Adrenal gland (tissue), 12 donors: ENCODE results near the gene LPCAT3. TPM values are rescaled to one million over a fixed set of nuclear protein-coding genes. Genes with fewer than 3 reads are reported as not detected.

ENCODE experiments used
- DNase-seq, 7 donors: peaks; one replicate each; pipeline ENCODE4 v3.0.0-alpha.2; 2019 to 2020
- H3K27ac ChIP-seq, 5 donors: fragments of 200-600 bp; sonication (generic) in 4 of 5; 1 replicate in 3 of 5; 2 replicates in 2 of 5; pipeline versions ENCODE4 v1.5.1 to v1.8.0; 2016 to 2020; ENCODE audit warnings: mild to moderate bottlenecking in 1 of 5
- H3K27me3 ChIP-seq: fragments of 200-600 bp; 2 replicates; pipeline ENCODE4 v1.8.0; 2021
- H3K36me3 ChIP-seq, 2 donors: fragments of 200-600 bp; replicated peaks in 1 of 2; 1 replicate in 1 of 2; 2 replicates in 1 of 2; pipeline versions ENCODE4 v1.5.1 to v1.8.0; 2018 to 2022
- H3K4me1 ChIP-seq, 2 donors: fragments of 200-600 bp; replicated peaks in 1 of 2; 1 replicate in 1 of 2; 2 replicates in 1 of 2; pipeline versions ENCODE4 v1.5.1 to v1.8.0; 2018 to 2021
- H3K4me3 ChIP-seq, 4 donors: fragments of 200-600 bp; sonication (generic) in 3 of 4; one replicate each; pipeline ENCODE4 v1.5.1; 2016 to 2018
- H3K9me3 ChIP-seq, 3 donors: fragments of 200-600 bp; sonication (generic) in 1 of 3; replicated peaks in 1 of 3; 1 replicate in 2 of 3; 2 replicates in 1 of 3; pipeline versions ENCODE4 v1.5.1 to v1.8.0; 2016 to 2021
- POLR2A ChIP-seq, 2 donors: fragments of 450-650 bp; IDR thresholded peaks; one replicate each; pipeline ENCODE4 v1.6.1; 2017; ENCODE audit warnings: antibody characterized with exemption in 2 of 2, mild to moderate bottlenecking in 2 of 2, moderate library complexity in 1 of 2
- WGBS, 4 donors: extraction: QIAGEN DNeasy Blood & Tissue Kit in 2 of 4; methylation state at CpG; one replicate each; pipeline versions ENCODE4 v1.1.5 to v1.1.7; 2013 to 2017; 5-methylcytosine and 5-hydroxymethylcytosine counted together
- intact Hi-C, 2 donors: fragments of 100-400 bp; cut with DNase I; formaldehyde crosslinking; loops; one replicate each; pipeline versions ENCODE4 v1.14.1 to v1.15.0; 2022 to 2023
- polyA plus RNA-seq, 3 donors: library from polyadenylated mRNA; stranded (reverse); fragments of 200-250 nt in 2 of 3; fragments of 350-450 nt in 1 of 3; fragmentation: Illumina TruSeq in 1 of 3; extraction: RNeasy Lipid Tissue Mini Kit (QIAGEN cat#74804) in 1 of 3; gene quantifications; one replicate each; pipeline ENCODE4 v1.2.3, GENCODE V29; 2013 to 2014
- total RNA-seq, 9 donors: library from RNA; depleted of rRNA in 4 of 9; stranded (reverse); fragments of >200 nt in 4 of 9; fragments of 120-200 nt in 1 of 9; fragmentation: NEBNext Ultra II Directional in 1 of 9; extraction: Animal tissue kit (Norgen Biotek cat#: 25700) in 1 of 9; gene quantifications; one replicate each; pipeline versions ENCODE4 v1.1.0 to v1.2.4, GENCODE V29; 2013 to 2023
- TF ChIP-seq, protein P1 (sequence below), 6 experiments: fragments of 450-650 bp in 4 of 6; fragments of 200-600 bp in 2 of 6; sonication (generic) in 1 of 6; IDR thresholded peaks; 1 replicate in 5 of 6; 2 replicates in 1 of 6; pipeline versions ENCODE4 v1.5.1 to v1.8.0; 2016 to 2021; ENCODE audit warnings: antibody characterized with exemption in 6 of 6, mild to moderate bottlenecking in 2 of 6, moderate library complexity in 1 of 6
- donor health status: healthy with polysubstance abuse.
- donor health status: Bipolar disorder and iron deficiency.
- donor health status: DM: yes; HTN: yes; CAD: no.
- donor health status: DM: no; HTN: no; CAD: no.
- donor health status: DM: no; HTN: no; CAD: no.
- donor health status: DM: yes; HTN: yes; CAD: no.

The LPCAT3 gene
- total and polyA plus RNA-seq, 12 donors, result 28.5 to 146 (median 74.0) TPM

DNA sequence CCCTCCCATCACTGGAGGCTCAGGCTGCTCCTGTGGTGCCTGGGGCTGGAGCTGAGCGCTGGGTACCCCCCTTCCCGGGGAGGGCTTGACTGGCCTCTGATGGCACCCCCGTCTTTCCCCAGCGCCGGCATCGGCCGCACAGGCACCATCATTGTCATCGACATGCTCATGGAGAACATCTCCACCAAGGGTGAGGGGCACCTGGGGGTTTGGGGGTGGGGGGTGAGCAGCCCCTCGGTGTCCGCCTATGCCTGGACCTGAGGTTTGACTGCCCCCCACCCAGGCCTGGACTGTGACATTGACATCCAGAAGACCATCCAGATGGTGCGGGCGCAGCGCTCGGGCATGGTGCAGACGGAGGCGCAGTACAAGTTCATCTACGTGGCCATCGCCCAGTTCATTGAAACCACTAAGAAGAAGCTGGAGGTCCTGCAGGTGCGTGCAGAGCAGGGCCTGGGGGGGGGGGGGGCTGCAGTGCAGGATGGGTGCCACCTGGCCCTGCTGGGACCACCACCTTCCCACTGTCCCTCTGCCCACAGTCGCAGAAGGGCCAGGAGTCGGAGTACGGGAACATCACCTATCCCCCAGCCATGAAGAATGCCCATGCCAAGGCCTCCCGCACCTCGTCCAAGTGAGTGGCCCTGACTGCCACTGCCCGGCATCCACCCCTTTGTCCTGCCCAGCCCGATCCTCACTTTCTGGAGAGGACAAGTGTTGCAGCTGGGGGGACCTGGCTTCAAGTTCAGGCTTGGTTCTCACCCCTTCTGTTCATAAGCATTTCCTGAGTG lies 58.3 kb downstream of the LPCAT3 start:
- WGBS, 4 donors, result 68 to 86% (median 84%) methylated on average over 12 to 26 of the region's 26 CpGs
- Histone ChIP-seq H3K4me3 (no peak overlapping the region), H3K27ac (peak overlapping the region; percentile 35 to 94 (median 77)), H3K4me1 (peaks cover 17 to 52% of the 10 kb centered on the region in 2 donors), H3K36me3 (no peaks in the 10 kb centered on the region), H3K27me3 (no peaks in the 10 kb centered on the region), H3K9me3 (no peaks in the 10 kb centered on the region)
- intact Hi-C loops, result loop anchor here (10.0 kb wide), 2 partner anchors 85 to 155 kb away; partner anchors contain the start of gene SPSB2 (in 1 of the 2)
- DNase-seq, result peak in 2 of 7 donors; percentile 9 to 27
- TF ChIP-seq, protein P1, sequence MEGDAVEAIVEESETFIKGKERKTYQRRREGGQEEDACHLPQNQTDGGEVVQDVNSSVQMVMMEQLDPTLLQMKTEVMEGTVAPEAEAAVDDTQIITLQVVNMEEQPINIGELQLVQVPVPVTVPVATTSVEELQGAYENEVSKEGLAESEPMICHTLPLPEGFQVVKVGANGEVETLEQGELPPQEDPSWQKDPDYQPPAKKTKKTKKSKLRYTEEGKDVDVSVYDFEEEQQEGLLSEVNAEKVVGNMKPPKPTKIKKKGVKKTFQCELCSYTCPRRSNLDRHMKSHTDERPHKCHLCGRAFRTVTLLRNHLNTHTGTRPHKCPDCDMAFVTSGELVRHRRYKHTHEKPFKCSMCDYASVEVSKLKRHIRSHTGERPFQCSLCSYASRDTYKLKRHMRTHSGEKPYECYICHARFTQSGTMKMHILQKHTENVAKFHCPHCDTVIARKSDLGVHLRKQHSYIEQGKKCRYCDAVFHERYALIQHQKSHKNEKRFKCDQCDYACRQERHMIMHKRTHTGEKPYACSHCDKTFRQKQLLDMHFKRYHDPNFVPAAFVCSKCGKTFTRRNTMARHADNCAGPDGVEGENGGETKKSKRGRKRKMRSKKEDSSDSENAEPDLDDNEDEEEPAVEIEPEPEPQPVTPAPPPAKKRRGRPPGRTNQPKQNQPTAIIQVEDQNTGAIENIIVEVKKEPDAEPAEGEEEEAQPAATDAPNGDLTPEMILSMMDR (IDR thresholded peaks at IDR 0.05), result no peak
- no peak for TF ChIP-seq POLR2A (IDR thresholded peaks at IDR 0.05)

DNA sequence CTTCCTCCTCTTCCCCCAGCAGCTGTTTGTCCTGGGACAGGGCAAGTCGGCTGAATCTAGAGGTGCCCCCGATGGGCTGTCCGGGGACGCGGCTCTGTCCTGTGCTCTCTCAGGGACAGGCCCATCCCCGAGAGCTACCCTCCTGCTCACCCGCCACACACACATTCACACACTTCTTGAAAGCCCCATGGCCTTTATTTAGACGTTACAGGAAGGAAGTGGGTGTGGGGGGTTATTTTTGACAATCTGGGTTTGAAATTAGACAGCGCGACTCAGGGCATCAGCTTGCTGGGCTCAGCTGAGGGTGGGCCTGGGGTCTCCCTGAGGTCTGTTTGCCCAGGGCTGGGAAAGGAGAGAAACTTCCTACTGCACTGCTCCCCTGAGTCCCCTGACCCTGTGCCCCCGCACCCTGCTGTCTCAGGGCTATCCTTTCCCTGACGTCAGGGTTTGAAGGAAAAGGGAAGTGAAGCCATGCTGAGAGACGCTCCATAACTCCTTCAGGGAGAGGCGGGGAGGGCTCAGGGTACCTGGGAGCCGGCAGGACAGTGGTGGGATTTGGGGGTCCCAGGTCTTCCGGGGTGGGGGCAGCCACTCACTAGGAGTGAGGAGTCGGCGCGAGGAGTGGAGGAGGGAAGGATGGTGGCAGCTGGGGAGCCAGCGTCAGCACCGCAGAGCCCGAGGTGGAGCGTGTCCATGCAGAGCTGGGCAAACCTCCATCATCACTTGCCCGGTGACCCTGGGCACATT lies 59.0 kb downstream of the LPCAT3 start:
- H3K27me3 ChIP-seq, result no peaks in the 10 kb centered on the region
- H3K4me1 ChIP-seq, result peaks cover 20 to 56% of the 10 kb centered on the region in 2 donors
- H3K4me3 ChIP-seq, result no peak overlapping the region
- TF ChIP-seq, protein P1 (IDR thresholded peaks at IDR 0.05), result no peak
- peak in 1 of 2 donors; percentile 21 for TF ChIP-seq POLR2A (IDR thresholded peaks at IDR 0.05)
- no peaks in the 10 kb centered on the region for H3K9me3 ChIP-seq
- no peaks in the 10 kb centered on the region for H3K36me3 ChIP-seq
- DNase-seq, result peak in 6 of 7 donors; percentile 37 to 60 (median 39)
- H3K27ac ChIP-seq, result peak overlapping the region in 4 of 5 donors; percentile 26 to 94 (median 52)
- intact Hi-C loops, result loop anchor here (10.0 kb wide), 2 partner anchors 84 to 156 kb away; partner anchors contain the start of gene SPSB2 (in 1 of the 2)
- WGBS, 4 donors, result 62 to 71% (median 66%) methylated on average over 22 to 24 of the region's 24 CpGs

DNA sequence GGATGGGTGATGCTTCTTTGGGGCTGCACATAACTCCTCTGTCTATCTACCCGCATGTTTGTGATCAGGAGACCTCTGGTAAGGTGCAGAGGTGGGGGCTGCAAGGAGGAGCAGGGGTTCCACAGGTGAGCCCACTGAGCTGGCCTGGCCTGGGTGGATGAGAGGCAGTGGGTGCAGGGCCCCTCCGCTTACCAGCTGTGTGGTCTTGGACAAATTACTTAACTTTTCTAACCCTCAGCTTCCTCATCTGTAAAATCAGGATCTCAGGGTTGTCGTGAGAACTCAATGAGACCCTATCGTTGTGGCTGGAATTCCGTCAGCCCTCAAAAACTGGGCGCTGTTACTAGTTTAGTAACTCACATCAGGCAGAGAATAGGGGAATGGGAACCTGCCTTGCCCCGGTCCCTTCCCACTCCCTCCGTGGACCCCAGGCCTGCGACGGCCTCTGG lies 59.6 kb downstream of the LPCAT3 start:
- peak overlapping the region in 4 of 5 donors; percentile 26 to 94 (median 52) for H3K27ac ChIP-seq
- no peaks in the 10 kb centered on the region for H3K27me3 ChIP-seq
- H3K4me3 ChIP-seq, result no peak overlapping the region
- intact Hi-C loops, result loop anchor here (10.0 kb wide), 2 partner anchors 84 to 156 kb away; partner anchors contain the start of gene SPSB2 (in 1 of the 2)
- H3K36me3 ChIP-seq, result no peaks in the 10 kb centered on the region
- no peaks in the 10 kb centered on the region for H3K9me3 ChIP-seq
- H3K4me1 ChIP-seq, result peaks cover 23 to 60% of the 10 kb centered on the region in 2 donors
- WGBS, 4 donors, result 60 to 75% (median 72%) methylated on average over 9 to 10 of the region's 10 CpGs
- no peak for TF ChIP-seq POLR2A (IDR thresholded peaks at IDR 0.05)
- TF ChIP-seq, protein P1 (IDR thresholded peaks at IDR 0.05), result no peak
- DNase-seq, result peak in 2 of 7 donors; percentile 3 to 16
